GM18519 (cell line): ENCODE data around the gene BBLN.
"Not testable (repeated sequence)": the region's sequence is repeated elsewhere in the genome, so short reads cannot be mapped to it uniquely, and the experiment has no call there.

Source experiments
- ATAC-seq: cut with Tn5 transposase; IDR thresholded peaks from one replicate; pipeline ENCODE4 v1.9.1; 2021; ENCODE audit warnings: mild to moderate bottlenecking, moderate library complexity; ENCODE audit not compliant: unreplicated experiment, low FRiP score

The BBLN gene

GRCh38 chr9:128161215-128161902 is 1.3 kb downstream of the BBLN start:
- no peak for ATAC-seq

GRCh38 chr9:128162215-128163026 is 2.4 kb downstream of the BBLN start:
- no peak for ATAC-seq

- no peak for ATAC-seq
These were observed 3.0 kb downstream of the BBLN start for GRCh38 chr9:128163027-128163515.

- ATAC-seq, result no peak
These were observed 3.6 kb downstream of the BBLN start for GRCh38 chr9:128163523-128164306.

GRCh38 chr9:128164307-128164885 is 4.3 kb downstream of the BBLN start:
- ATAC-seq, result no peak

GRCh38 chr9:128166169-128166568 is 6.1 kb downstream of the BBLN start:
- no peak for ATAC-seq

GRCh38 chr9:128167209-128167608 is 7.1 kb downstream of the BBLN start:
- no peak for ATAC-seq

GRCh38 chr9:128168731-128169308 is 8.8 kb downstream of the BBLN start:
- no peak for ATAC-seq

- ATAC-seq, result no peak
These were observed 9.4 kb downstream of the BBLN start for GRCh38 chr9:128169492-128169891.

GRCh38 chr9:128169925-128170324 is 9.9 kb downstream of the BBLN start:
- ATAC-seq, result no peak

GRCh38 chr9:128174062-128174461 is 14.0 kb downstream of the BBLN start:
- ATAC-seq, result no peak

GRCh38 chr9:128175102-128175563 is 15.1 kb downstream of the BBLN start:
- ATAC-seq, result no peak

- ATAC-seq, result no peak
These were observed 15.7 kb downstream of the BBLN start for GRCh38 chr9:128175726-128176125.

- no peak for ATAC-seq
These were observed 18.9 kb downstream of the BBLN start for GRCh38 chr9:128178806-128179431.

- ATAC-seq, result no peak
These were observed 19.9 kb downstream of the BBLN start for GRCh38 chr9:128180001-128180400.

GRCh38 chr9:128180447-128180846 is 20.4 kb downstream of the BBLN start:
- ATAC-seq, result no peak

- ATAC-seq, result not testable (repeated sequence)
These were observed 21.4 kb downstream of the BBLN start for GRCh38 chr9:128181480-128181879.

- no peak for ATAC-seq
These were observed 23.0 kb downstream of the BBLN start for GRCh38 chr9:128182893-128183588.
